Measurements from ENCODE around the gene CLDN7.

DNA sequence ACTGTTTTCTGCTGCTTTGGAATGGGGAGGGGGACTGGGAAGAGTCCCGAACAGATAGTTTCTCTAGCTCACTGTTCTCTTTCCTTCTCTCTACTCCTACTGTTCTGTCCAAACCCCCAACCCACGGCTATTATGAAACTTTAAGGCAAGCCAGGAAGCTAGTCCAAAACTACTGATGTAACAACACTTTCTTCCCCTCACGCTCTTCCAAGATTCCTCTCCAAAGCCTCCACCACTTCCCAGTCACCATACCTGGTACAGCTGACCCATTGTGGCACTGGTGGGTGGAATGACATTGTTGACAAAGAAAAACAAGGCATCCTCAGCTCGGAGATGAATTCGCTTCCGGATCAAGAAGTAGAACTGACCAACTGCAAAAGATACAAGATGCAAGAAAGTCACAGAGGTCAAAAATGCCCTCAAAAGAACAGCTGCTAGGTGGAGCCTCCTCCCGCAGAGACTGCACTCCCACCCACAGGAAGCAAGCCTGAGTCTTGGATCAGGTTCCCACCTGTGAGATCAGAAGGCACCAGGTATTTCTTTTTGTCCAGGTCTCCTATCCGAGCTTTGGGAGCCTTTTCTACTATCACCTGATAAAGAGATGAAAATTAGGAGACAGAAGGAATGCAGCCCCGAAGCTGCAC lies 21.1 kb downstream of the CLDN7 start:
- TF ChIP-seq YY1 (IDR thresholded peaks at IDR 0.05; ENCODE audit: insufficient read depth, insufficient read length) (no peak), ZNF274 (IDR thresholded peaks at IDR 0.05; ENCODE audit: low read depth, low read length) (no peak)
